Muscle layer of duodenum (tissue), 2 donors: Measurements from ENCODE around the gene C4orf50.

ENCODE experiments used
- H3K27ac ChIP-seq: one replicate; pipeline ENCODE4 v1.7.0; 2013; ENCODE audit warnings: mild to moderate bottlenecking, low read length
- H3K27me3 ChIP-seq: one replicate; pipeline ENCODE4 v1.7.0; 2013; ENCODE audit warnings: low read depth, mild to moderate bottlenecking, control low read depth, low read length
- H3K36me3 ChIP-seq, 2 donors: one replicate each; pipeline ENCODE4 v1.7.0; 2013; ENCODE audit warnings: low read length in 2 of 2, control low read depth in 1 of 2, mild to moderate bottlenecking in 1 of 2; ENCODE audit not compliant: insufficient read depth in 2 of 2, control insufficient read depth in 1 of 2
- H3K4me1 ChIP-seq, 2 donors: one replicate each; pipeline ENCODE4 v1.7.0; 2013; ENCODE audit warnings: low read length in 2 of 2, mild to moderate bottlenecking in 2 of 2, control low read depth in 1 of 2, moderate library complexity in 1 of 2; ENCODE audit not compliant: insufficient read depth in 2 of 2, control insufficient read depth in 1 of 2
- H3K4me3 ChIP-seq, 2 donors: one replicate each; pipeline ENCODE4 v1.7.0; 2013; ENCODE audit warnings: low read length in 2 of 2, low read depth in 1 of 2, mild to moderate bottlenecking in 1 of 2
- H3K9me3 ChIP-seq, 2 donors: one replicate each; pipeline ENCODE4 v1.7.0; 2013; ENCODE audit warnings: low read length in 2 of 2, control low read depth in 1 of 2, mild to moderate bottlenecking in 1 of 2; ENCODE audit not compliant: control insufficient read depth in 1 of 2
- donor health status: healthy.

C4orf50 gene

GRCh38 chr4:6054162-6054922, 36.1 kb upstream of the C4orf50 start:
- Histone ChIP-seq H3K9me3 (peaks cover 5 to 26% of the 10 kb centered on the region in 2 donors), H3K27ac (no peak overlapping the region), H3K4me1 (no peaks in the 10 kb centered on the region), H3K4me3 (no peak overlapping the region), H3K36me3 (no peaks in the 10 kb centered on the region), H3K27me3 (no peaks in the 10 kb centered on the region)

- no peaks in the 10 kb centered on the region for H3K36me3 ChIP-seq
- no peaks in the 10 kb centered on the region for H3K27me3 ChIP-seq
- H3K9me3 ChIP-seq = peaks cover 0 to 11% of the 10 kb centered on the region in 2 donors
- H3K4me1 ChIP-seq = no peaks in the 10 kb centered on the region
- no peak overlapping the region for H3K27ac ChIP-seq
- H3K4me3 ChIP-seq = no peak overlapping the region
These were observed 34.4 kb upstream of the C4orf50 start for GRCh38 chr4:6052679-6053078.

- H3K27ac ChIP-seq = no peak overlapping the region
- H3K9me3 ChIP-seq = no peaks in the 10 kb centered on the region
- H3K36me3 ChIP-seq = no peaks in the 10 kb centered on the region
- H3K4me1 ChIP-seq = no peaks in the 10 kb centered on the region
- H3K4me3 ChIP-seq = no peak overlapping the region
- no peaks in the 10 kb centered on the region for H3K27me3 ChIP-seq
These were observed 32.3 kb upstream of the C4orf50 start for GRCh38 chr4:6050551-6050950.

GRCh38 chr4:6049985-6050384, 31.8 kb upstream of the C4orf50 start:
- Histone ChIP-seq H3K36me3 (no peaks in the 10 kb centered on the region), H3K9me3 (no peaks in the 10 kb centered on the region), H3K27ac (no peak overlapping the region), H3K4me1 (no peaks in the 10 kb centered on the region), H3K4me3 (no peak overlapping the region), H3K27me3 (no peaks in the 10 kb centered on the region)

GRCh38 chr4:6049278-6049677, 31.0 kb upstream of the C4orf50 start:
- Histone ChIP-seq H3K27ac (no peak overlapping the region), H3K27me3 (no peaks in the 10 kb centered on the region), H3K36me3 (no peaks in the 10 kb centered on the region)

GRCh38 chr4:6048537-6048936, 30.3 kb upstream of the C4orf50 start:
- Histone ChIP-seq H3K9me3 (no peaks in the 10 kb centered on the region), H3K4me1 (no peaks in the 10 kb centered on the region), H3K36me3 (no peaks in the 10 kb centered on the region), H3K27ac (no peak overlapping the region), H3K4me3 (no peak overlapping the region), H3K27me3 (no peaks in the 10 kb centered on the region)

More at GRCh38 chr4:6049278-6049677, 31.0 kb upstream of the C4orf50 start:
- H3K9me3 ChIP-seq = no peaks in the 10 kb centered on the region
- H3K4me1 ChIP-seq = no peaks in the 10 kb centered on the region
- H3K4me3 ChIP-seq = no peak overlapping the region

GRCh38 chr4:6047130-6047673, 29.0 kb upstream of the C4orf50 start:
- Histone ChIP-seq H3K27me3 (no peaks in the 10 kb centered on the region), H3K9me3 (no peaks in the 10 kb centered on the region), H3K36me3 (no peaks in the 10 kb centered on the region), H3K4me1 (no peaks in the 10 kb centered on the region), H3K27ac (no peak overlapping the region), H3K4me3 (no peak overlapping the region)

GRCh38 chr4:6046526-6047129, 28.4 kb upstream of the C4orf50 start:
- H3K27ac ChIP-seq = no peak overlapping the region
- no peak overlapping the region for H3K4me3 ChIP-seq
- H3K4me1 ChIP-seq = no peaks in the 10 kb centered on the region
- H3K9me3 ChIP-seq = no peaks in the 10 kb centered on the region
- no peaks in the 10 kb centered on the region for H3K27me3 ChIP-seq
- H3K36me3 ChIP-seq = no peaks in the 10 kb centered on the region

- no peak overlapping the region for H3K27ac ChIP-seq
- no peaks in the 10 kb centered on the region for H3K4me1 ChIP-seq
- no peaks in the 10 kb centered on the region for H3K9me3 ChIP-seq
- no peak overlapping the region for H3K4me3 ChIP-seq
- H3K36me3 ChIP-seq = no peaks in the 10 kb centered on the region
- H3K27me3 ChIP-seq = no peaks in the 10 kb centered on the region
These were observed 26.6 kb upstream of the C4orf50 start for GRCh38 chr4:6044805-6045204.

GRCh38 chr4:6044276-6044675, 26.0 kb upstream of the C4orf50 start:
- H3K27ac ChIP-seq = no peak overlapping the region
- H3K4me3 ChIP-seq = no peak overlapping the region
- H3K4me1 ChIP-seq = no peaks in the 10 kb centered on the region
- no peaks in the 10 kb centered on the region for H3K36me3 ChIP-seq
- H3K9me3 ChIP-seq = no peaks in the 10 kb centered on the region
- no peaks in the 10 kb centered on the region for H3K27me3 ChIP-seq

- Histone ChIP-seq H3K9me3 (no peaks in the 10 kb centered on the region), H3K36me3 (no peaks in the 10 kb centered on the region), H3K4me1 (no peaks in the 10 kb centered on the region), H3K27me3 (no peaks in the 10 kb centered on the region), H3K27ac (no peak overlapping the region), H3K4me3 (no peak overlapping the region)
These were observed 25.6 kb upstream of the C4orf50 start for GRCh38 chr4:6043843-6044242.
